Thyroid gland (tissue), 4 donors: ENCODE data around the gene LGSN.

Experiments used
- CTCF ChIP-seq, 6 experiments: fragments of 200-600 bp in 3 of 6; fragments of 450-650 bp in 3 of 6; sonication (generic) in 3 of 6; IDR thresholded peaks; one replicate each; pipeline ENCODE4 v1.5.1; 2016 to 2019; ENCODE audit warnings: antibody characterized with exemption in 6 of 6, mild to moderate bottlenecking in 2 of 6, inconsistent platforms in 1 of 6, moderate library complexity in 1 of 6
- POLR2A ChIP-seq, 2 donors: fragments of 450-650 bp; IDR thresholded peaks; one replicate each; pipeline ENCODE4 v1.6.1; 2017; ENCODE audit warnings: antibody characterized with exemption in 2 of 2, mild to moderate bottlenecking in 2 of 2, moderate library complexity in 1 of 2

- TF ChIP-seq POLR2A (IDR thresholded peaks at IDR 0.05): no peak
- no peak for TF ChIP-seq CTCF (IDR thresholded peaks at IDR 0.05)
These were observed 6.7 kb downstream of the LGSN start for GRCh38 chr6:63313111-63313510.
